HFFc6 (cell line): Measurements from ENCODE around the gene RNF111. TPM values are rescaled to one million over a fixed set of nuclear protein-coding genes. Genes with fewer than 3 reads are reported as not detected.

Experiments
- DNase-seq: peaks from one replicate; pipeline ENCODE4 v3.0.0-alpha.2; 2018
- H3K27ac Mint-ChIP-seq: 2 replicates; pipeline ENCODE4 v1.8.0; 2020; ENCODE audit warnings: mild to moderate bottlenecking, mixed read lengths
- H3K27me3 Mint-ChIP-seq: 2 replicates; pipeline ENCODE4 v1.8.0; 2021; ENCODE audit warnings: mild to moderate bottlenecking, moderate library complexity, mixed read lengths; ENCODE audit not compliant: insufficient read depth
- H3K36me3 Mint-ChIP-seq: 2 replicates; pipeline ENCODE4 v1.8.0; 2021; ENCODE audit warnings: low read depth, mixed read lengths
- H3K4me1 Mint-ChIP-seq: 2 replicates; pipeline ENCODE4 v1.8.0; 2020; ENCODE audit warnings: low read depth, mixed read lengths
- H3K4me3 Mint-ChIP-seq: 2 replicates; pipeline ENCODE4 v1.8.0; 2020; ENCODE audit warnings: mild to moderate bottlenecking, moderate library complexity, mixed read lengths
- H3K9me3 Mint-ChIP-seq: 2 replicates; pipeline ENCODE4 v1.8.0; 2020; ENCODE audit warnings: mild to moderate bottlenecking, mixed read lengths
- total RNA-seq, 6 experiments: library from RNA; stranded (reverse); fragmentation: NEBNext Ultra II Directional; extraction: Animal tissue kit (Norgen Biotek cat#: 25700); gene quantifications; 2 replicates in 1 of 6; 3 replicates in 5 of 6; pipeline ENCODE4 v1.2.3, GENCODE V29; 2021
- TF ChIP-seq, protein P1 (sequence below): fragments of 200-600 bp; sonication (generic); IDR thresholded peaks from 2 replicates; pipeline ENCODE4 v1.5.0; 2021; ENCODE audit warnings: antibody characterized with exemption, mild to moderate bottlenecking

RNF111 gene
- total RNA-seq, 6 experiments from 2014 or later: 29.1 to 32.7 (median 32.4) TPM

DNA sequence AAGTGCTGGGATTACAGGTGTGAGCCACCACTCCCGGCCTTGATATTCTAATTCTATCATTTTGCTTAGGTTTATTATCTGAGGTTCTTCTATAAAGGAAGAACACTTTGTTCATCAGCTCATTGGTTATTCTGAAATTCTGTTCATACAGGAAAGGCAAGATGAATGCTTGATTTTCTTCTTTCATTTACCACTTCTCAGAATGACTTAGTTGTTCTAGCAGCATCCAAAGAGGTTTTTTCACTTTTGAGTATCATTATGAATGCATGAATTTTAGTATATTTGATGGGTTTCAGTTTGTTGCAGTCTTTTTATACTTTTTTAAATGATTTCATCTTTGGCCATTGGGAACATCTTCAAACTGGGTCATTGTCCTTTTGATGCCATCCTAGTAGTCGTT is 51.8 kb downstream of the RNF111 start:
- no peaks in the 10 kb centered on the region for H3K9me3 Mint-ChIP-seq
- H3K27me3 Mint-ChIP-seq: no peaks in the 10 kb centered on the region
- no peak overlapping the region for H3K27ac Mint-ChIP-seq
- TF ChIP-seq, protein P1, sequence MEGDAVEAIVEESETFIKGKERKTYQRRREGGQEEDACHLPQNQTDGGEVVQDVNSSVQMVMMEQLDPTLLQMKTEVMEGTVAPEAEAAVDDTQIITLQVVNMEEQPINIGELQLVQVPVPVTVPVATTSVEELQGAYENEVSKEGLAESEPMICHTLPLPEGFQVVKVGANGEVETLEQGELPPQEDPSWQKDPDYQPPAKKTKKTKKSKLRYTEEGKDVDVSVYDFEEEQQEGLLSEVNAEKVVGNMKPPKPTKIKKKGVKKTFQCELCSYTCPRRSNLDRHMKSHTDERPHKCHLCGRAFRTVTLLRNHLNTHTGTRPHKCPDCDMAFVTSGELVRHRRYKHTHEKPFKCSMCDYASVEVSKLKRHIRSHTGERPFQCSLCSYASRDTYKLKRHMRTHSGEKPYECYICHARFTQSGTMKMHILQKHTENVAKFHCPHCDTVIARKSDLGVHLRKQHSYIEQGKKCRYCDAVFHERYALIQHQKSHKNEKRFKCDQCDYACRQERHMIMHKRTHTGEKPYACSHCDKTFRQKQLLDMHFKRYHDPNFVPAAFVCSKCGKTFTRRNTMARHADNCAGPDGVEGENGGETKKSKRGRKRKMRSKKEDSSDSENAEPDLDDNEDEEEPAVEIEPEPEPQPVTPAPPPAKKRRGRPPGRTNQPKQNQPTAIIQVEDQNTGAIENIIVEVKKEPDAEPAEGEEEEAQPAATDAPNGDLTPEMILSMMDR: no peak
- no peaks in the 10 kb centered on the region for H3K4me1 Mint-ChIP-seq
- no peak for DNase-seq
- no peak overlapping the region for H3K4me3 Mint-ChIP-seq
- H3K36me3 Mint-ChIP-seq: peaks cover 45% of the 10 kb centered on the region

DNA sequence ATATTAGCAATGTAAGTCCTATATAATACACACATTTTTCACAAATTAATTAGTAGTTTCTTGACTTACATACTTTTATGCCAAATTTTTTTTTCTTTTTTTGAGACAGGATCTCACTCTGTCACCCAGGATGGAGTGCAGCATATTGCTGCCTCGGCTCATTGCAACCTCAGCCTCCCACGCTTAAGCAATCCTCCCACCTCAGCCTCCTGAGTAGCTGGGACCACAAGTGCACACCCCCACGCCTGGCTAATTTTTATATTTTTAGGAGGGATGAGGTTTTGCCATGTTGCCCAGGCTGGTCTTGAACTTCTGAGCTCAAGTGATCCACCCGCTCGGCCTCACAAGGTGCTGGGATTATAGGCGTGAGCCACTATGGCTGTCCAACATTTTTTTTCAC is 54.6 kb downstream of the RNF111 start:
- no peaks in the 10 kb centered on the region for H3K9me3 Mint-ChIP-seq
- H3K27me3 Mint-ChIP-seq: no peaks in the 10 kb centered on the region
- peaks cover 24% of the 10 kb centered on the region for H3K36me3 Mint-ChIP-seq
- H3K4me3 Mint-ChIP-seq: no peak overlapping the region
- TF ChIP-seq, protein P1: no peak
- H3K4me1 Mint-ChIP-seq: no peaks in the 10 kb centered on the region
- no peak overlapping the region for H3K27ac Mint-ChIP-seq
- no peak for DNase-seq

DNA sequence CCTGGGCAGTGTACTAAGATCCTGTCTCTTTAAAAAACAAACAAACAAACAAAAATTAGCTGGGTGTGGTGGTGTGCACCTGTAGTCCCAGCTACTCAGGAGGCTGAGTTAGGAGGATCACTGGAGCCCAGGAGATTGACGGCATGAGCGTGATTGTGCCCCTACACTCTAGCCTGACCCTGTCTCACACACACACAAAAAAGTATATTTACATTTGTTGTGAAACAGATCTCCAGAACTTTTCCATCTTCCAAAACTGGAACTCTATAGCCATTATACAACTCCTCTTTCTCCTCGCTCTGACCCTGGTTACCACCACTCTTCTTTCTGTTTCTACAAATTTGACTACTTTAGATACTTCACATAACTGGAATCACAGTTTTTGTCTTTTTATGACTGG is 61.4 kb downstream of the RNF111 start:
- H3K4me3 Mint-ChIP-seq: no peak overlapping the region
- no peak for DNase-seq
- no peaks in the 10 kb centered on the region; the same call in 1 of the 2 replicates for H3K27me3 Mint-ChIP-seq
- no peak overlapping the region for H3K27ac Mint-ChIP-seq
- 0 out of 2 replicates have a peak, but pooled peaks cover 7% of the 10 kb centered on the region for H3K4me1 Mint-ChIP-seq
- no peaks in the 10 kb centered on the region for H3K9me3 Mint-ChIP-seq
- peaks cover 10% of the 10 kb centered on the region; the same call in 1 of the 2 replicates for H3K36me3 Mint-ChIP-seq
- TF ChIP-seq, protein P1: no peak

DNA sequence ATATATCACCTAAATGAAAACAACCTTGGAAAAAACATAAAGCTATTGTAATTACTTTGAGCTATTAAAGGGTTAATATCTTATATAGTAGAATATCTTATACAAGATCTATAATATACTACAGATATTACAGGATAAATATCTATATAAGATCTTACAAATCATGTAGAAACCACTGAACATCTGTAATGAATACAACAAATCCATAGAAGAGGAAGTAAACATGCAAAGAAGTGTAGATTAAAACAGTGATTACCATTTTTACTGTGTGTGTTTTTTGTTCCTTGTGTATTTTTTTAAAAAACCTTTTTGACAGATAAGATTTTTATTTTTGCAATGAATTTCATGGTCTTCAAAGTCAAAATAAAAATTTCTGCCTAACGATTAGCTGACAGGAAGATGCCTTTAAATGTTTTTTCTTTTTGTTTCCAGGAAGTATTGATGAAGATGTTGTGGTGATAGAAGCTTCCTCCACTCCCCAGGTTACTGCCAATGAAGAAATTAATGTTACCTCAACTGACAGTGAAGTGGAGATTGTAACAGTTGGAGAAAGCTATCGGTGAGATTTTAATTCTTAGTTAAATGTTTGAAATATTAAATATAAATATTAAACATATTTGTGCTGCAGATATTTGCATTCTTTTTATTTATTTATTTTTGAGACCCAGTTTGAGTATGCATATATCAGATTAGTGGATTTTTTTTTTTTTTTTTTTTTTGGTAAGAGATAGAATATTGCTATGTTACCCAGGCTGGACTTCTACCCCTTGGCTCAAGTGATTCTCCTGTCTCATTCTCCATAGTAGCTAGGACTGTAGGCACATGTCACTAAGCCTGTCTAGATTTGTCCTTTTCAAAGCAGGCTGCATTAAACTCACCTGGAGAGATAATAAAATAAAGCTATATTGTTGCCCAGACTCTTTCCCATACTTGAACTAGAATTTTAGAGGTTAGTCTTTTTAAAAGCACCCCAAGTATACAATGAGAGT is 64.7 kb downstream of the RNF111 start:
- TF ChIP-seq, protein P1: no peak
- Mint-ChIP-seq H3K27ac (no peak overlapping the region), H3K4me1 (0 out of 2 replicates have a peak, but pooled peaks cover 7% of the 10 kb centered on the region), H3K36me3 (peaks cover 10% of the 10 kb centered on the region; the same call in 1 of the 2 replicates), H3K4me3 (no peak overlapping the region), H3K27me3 (no peaks in the 10 kb centered on the region; the same call in 1 of the 2 replicates), H3K9me3 (no peaks in the 10 kb centered on the region)
- DNase-seq: no peak

DNA sequence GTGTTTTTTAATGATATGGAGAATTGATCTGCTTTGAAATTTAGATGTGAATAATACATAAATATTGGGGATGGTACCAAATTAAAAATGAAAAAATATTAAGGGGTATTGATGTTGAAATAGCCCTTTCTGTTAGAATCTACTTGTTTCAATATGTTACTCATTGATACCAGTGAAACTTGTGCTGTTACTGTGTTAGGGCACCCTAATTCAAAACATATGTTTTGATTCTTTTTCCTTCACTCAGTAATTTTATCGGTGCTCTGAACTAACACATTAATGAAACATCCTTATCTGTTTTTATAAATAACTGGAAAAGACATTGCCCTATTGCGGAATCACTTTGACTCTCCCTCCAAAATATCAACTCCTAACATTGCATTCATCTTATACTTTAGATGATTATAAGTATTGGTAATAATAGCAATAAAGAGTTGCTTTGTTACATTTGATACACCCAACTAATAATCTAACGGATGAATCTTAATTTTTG is 65.5 kb downstream of the RNF111 start:
- Mint-ChIP-seq H3K36me3 (peaks cover 9% of the 10 kb centered on the region; the same call in 1 of the 2 replicates), H3K9me3 (no peaks in the 10 kb centered on the region), H3K27me3 (no peaks in the 10 kb centered on the region; the same call in 1 of the 2 replicates), H3K4me3 (no peak overlapping the region), H3K27ac (no peak overlapping the region), H3K4me1 (0 out of 2 replicates have a peak, but pooled peaks cover 7% of the 10 kb centered on the region)
- TF ChIP-seq, protein P1: no peak
- DNase-seq: no peak
